AG04450 (cell line): ENCODE results near the gene SNRPB2. TPM values are rescaled to one million over a fixed set of nuclear protein-coding genes. Genes with fewer than 3 reads are reported as not detected.

Experiments
- CTCF ChIA-PET: fragments of 300-600, 350-600 bp; formaldehyde crosslinking; extraction: SDS; loops from one replicate; lab custom pipeline; 2022; ENCODE audit warnings: antibody characterized with exemption, inconsistent platforms; lab: Charles Lee
- POLR2A ChIA-PET: fragments of 350-600 bp; formaldehyde crosslinking; extraction: SDS; loops from one replicate; lab custom pipeline; 2021; ENCODE audit warnings: antibody characterized with exemption, inconsistent platforms; lab: Yijun Ruan, JAX
- DNase-seq: peaks from one replicate; pipeline ENCODE4 v3.0.0-alpha.2; 2011; ENCODE audit warnings: low read depth, low spot score
- H3K27ac ChIP-seq: one replicate; pipeline ENCODE4 v1.5.1; 2012; ENCODE audit warnings: low read depth, low read length, control low read depth
- H3K27me3 ChIP-seq: one replicate; pipeline ENCODE4 v1.6.0; 2012; ENCODE audit warnings: low read length; ENCODE audit not compliant: control insufficient read depth, insufficient read depth
- H3K4me3 ChIP-seq: 2 replicates; pipeline ENCODE4 v1.5.1; 2011; ENCODE audit warnings: mild to moderate bottlenecking, low read depth, low read length, control low read depth
- H3K9me3 ChIP-seq: 2 replicates; pipeline ENCODE4 v1.5.1; 2012; ENCODE audit warnings: low read length; ENCODE audit not compliant: control insufficient read depth, insufficient read depth
- CTCF ChIP-seq: IDR thresholded peaks from 2 replicates; pipeline ENCODE4 v1.5.1; 2011; ENCODE audit warnings: low read depth, low read length, control low read depth, inconsistent platforms
- polyA plus RNA-seq: library from polyadenylated mRNA; depleted of rRNA; stranded (reverse); fragments of >200 nt; gene quantifications from 2 replicates; pipeline ENCODE4 v1.2.3, GENCODE V29; 2011; rRNA removed
- small RNA-seq: library from RNA; depleted of rRNA; stranded (forward); fragments of <200 nt; gene quantifications from one replicate; pipeline ENCODE3, GENCODE V24; 2012; ENCODE audit warnings: low read depth; ENCODE audit not compliant: insufficient read length

The SNRPB2 gene
- polyA plus RNA-seq, 1 experiment, result 123 TPM

- Histone ChIP-seq H3K9me3 (no peaks in the 10 kb centered on the region), H3K27me3 (no peaks in the 10 kb centered on the region), H3K4me3 (no peak overlapping the region), H3K27ac (no peak overlapping the region)
- POLR2A ChIA-PET, result no interaction called here
- no peak for TF ChIP-seq CTCF
- CTCF ChIA-PET, result interaction anchor here (2.3 kb wide), 1 partner anchor 16 kb away, joined by 5 read pairs; no protein-coding TSS in a partner anchor
- no peak for DNase-seq
Observed at GRCh38 chr20:16777126-16777525, 47.3 kb downstream of the SNRPB2 start.

- ChIA-PET POLR2A (no interaction called here), CTCF (no interaction called here)
- no peaks in the 10 kb centered on the region for H3K9me3 ChIP-seq
- H3K27ac ChIP-seq, result no peak overlapping the region
- no peak for TF ChIP-seq CTCF
- no peak for DNase-seq
- H3K27me3 ChIP-seq, result no peaks in the 10 kb centered on the region
- H3K4me3 ChIP-seq, result no peak overlapping the region
Observed at GRCh38 chr20:16778159-16778558, 48.3 kb downstream of the SNRPB2 start.

DNA sequence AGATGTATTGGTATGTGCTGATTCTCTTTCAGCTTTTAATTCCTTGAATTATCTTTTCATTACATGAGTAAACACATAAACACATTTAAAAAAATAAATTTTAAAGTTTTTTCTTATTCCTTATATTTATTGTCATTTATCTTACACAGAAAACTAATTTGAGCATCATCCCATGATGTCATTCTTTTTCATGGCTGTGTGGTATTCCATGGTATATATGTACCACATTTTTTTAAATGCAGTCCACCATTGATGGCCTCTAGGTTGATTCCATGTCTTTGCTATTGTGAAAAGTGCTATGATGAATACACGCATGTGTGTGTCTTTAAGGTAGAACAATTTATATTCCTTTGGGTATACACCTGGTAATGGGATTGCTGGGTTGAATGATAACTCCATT lies 51.7 kb downstream of the SNRPB2 start:
- DNase-seq, result no peak
- Histone ChIP-seq H3K4me3 (no peak overlapping the region), H3K27me3 (no peaks in the 10 kb centered on the region), H3K9me3 (no peaks in the 10 kb centered on the region), H3K27ac (no peak overlapping the region)
- ChIA-PET POLR2A (no interaction called here), CTCF (interaction anchor here (1.0 kb wide), 1 partner anchor 650 kb away, joined by 3 read pairs; no protein-coding TSS in a partner anchor)
- TF ChIP-seq CTCF, result no peak

DNA sequence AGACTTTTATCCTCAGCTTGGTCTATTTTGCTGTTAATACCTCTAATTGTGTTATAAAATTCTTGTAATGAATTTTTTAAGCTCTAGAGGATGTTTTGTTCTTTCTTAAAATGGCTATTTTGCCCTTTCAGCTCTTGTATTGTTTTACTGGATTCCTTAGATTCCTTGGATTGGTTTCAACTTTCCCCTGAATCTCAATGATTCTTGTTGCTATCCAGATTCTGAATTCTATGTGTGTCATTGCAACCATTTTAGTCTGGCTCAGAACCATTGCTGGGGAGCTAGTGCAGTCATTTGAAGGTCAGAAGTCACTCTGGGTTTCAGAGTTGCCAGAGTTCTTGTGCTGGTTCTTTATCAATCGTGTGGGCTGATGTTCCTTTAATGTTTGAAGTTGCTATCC lies 55.4 kb downstream of the SNRPB2 start:
- no peak for DNase-seq
- Histone ChIP-seq H3K27me3 (no peaks in the 10 kb centered on the region), H3K27ac (no peak overlapping the region), H3K4me3 (no peak overlapping the region), H3K9me3 (no peaks in the 10 kb centered on the region)
- POLR2A ChIA-PET, result no interaction called here
- no peak for TF ChIP-seq CTCF
- CTCF ChIA-PET, result no interaction called here

Small RNA genes within 50 kb of the gene (small RNA-seq; reads per million reads assigned to genes)
- gene AL135938.1, result not detected

Other genes with a start within 250 kb of the SNRPB2 start
- gene KIF16B, start 156.6 kb upstream of the SNRPB2 start, polyA plus RNA-seq, result 8.8 and 10.2 TPM in 2 replicates
- not detected in 2 replicates for gene OTOR, start 18.3 kb downstream of the SNRPB2 start, polyA plus RNA-seq